ENCODE results near the gene HRH1.

- TF ChIP-seq CTCF (IDR thresholded peaks at IDR 0.05) (no peak), POLR2A (IDR thresholded peaks at IDR 0.05) (no peak), POLR2AphosphoS5 (IDR thresholded peaks at IDR 0.05) (no peak)
Observed at GRCh38 chr3:11143476-11143875, 10.8 kb upstream of the HRH1 start.

Measured in prostate gland (tissue), 2 donors.